Measurements from ENCODE around the gene NAA25.

The NAA25 gene

DNA sequence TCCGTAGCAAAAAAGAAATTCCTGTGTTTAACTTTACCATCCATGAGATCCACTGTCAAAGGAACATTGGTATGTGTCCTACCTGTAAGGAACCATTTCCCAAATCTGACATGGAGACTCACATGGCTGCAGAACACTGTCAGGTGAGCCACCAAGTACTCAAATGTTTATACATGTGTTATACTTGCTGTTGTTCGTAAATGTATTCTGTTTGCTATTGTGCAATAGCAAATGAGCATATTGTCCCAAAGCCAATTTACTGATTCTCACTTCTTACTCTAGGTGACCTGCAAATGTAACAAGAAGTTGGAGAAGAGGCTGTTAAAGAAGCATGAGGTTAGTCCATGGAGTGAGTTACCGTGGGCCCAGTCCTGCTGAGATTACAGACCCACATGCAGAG is 26.1 kb upstream of the NAA25 start:
- no peak overlapping the region for H3K14ac ChIP-seq (ENCODE audit: low read length)
- no peak overlapping the region for H3K4me2 ChIP-seq (ENCODE audit: low read length)
- no peaks in the 10 kb centered on the region for H3K9me3 ChIP-seq (ENCODE audit: insufficient read depth, low read depth, low read length)
- no peak overlapping the region for H2AFZ ChIP-seq (ENCODE audit: insufficient read depth, low read length, poor library complexity)
- no peaks in the 10 kb centered on the region for H3K79me1 ChIP-seq (ENCODE audit: low read length)
- no peak overlapping the region for H3K4me3 ChIP-seq (ENCODE audit: low read depth, low read length)
- H3K27me3 ChIP-seq (ENCODE audit: insufficient read depth, low read length), result no peaks in the 10 kb centered on the region
- no peak overlapping the region for H2BK5ac ChIP-seq (ENCODE audit: low read depth, low read length, poor library complexity)
- H2BK12ac ChIP-seq (ENCODE audit: low read length), result no peak overlapping the region
- H3K4me1 ChIP-seq (ENCODE audit: control insufficient read depth in 1 of 2, insufficient read depth in 2 of 2, low read length in 2 of 2), result no peaks in the 10 kb centered on the region
- H3K27ac ChIP-seq (ENCODE audit: low read depth, low read length), result no peak overlapping the region
- H3K23ac ChIP-seq (ENCODE audit: low read length), result no peak overlapping the region
- peaks cover 22 to 34% of the 10 kb centered on the region in 2 experiments for H3K36me3 ChIP-seq (ENCODE audit: control insufficient read depth in 1 of 2, insufficient read depth in 2 of 2, low read length in 2 of 2)
- H3K9ac ChIP-seq (ENCODE audit: low read length), result no peak overlapping the region
- H4K8ac ChIP-seq (ENCODE audit: low read depth, low read length), result no peak overlapping the region
- WGBS (ENCODE audit: extremely low coverage, insufficient coverage, insufficient read length), result no CpG with 5 or more reads among the region's 3 CpGs
- H4K12ac ChIP-seq (ENCODE audit: low read depth, low read length), result no peak overlapping the region
- H4K91ac ChIP-seq (ENCODE audit: low read depth, low read length), result no peak overlapping the region
- H3K79me2 ChIP-seq (ENCODE audit: control insufficient read depth, insufficient read depth, low read length, poor library complexity), result no peaks in the 10 kb centered on the region
- H2AK5ac ChIP-seq (ENCODE audit: low read length), result no peak overlapping the region
- no peak overlapping the region for H3K4ac ChIP-seq (ENCODE audit: low read depth, low read length)
- no peak overlapping the region for H3K18ac ChIP-seq (ENCODE audit: low read length)
- no peak for DNase-seq
- no peak overlapping the region for H2BK120ac ChIP-seq (ENCODE audit: insufficient read depth, low read length, poor library complexity)

DNA sequence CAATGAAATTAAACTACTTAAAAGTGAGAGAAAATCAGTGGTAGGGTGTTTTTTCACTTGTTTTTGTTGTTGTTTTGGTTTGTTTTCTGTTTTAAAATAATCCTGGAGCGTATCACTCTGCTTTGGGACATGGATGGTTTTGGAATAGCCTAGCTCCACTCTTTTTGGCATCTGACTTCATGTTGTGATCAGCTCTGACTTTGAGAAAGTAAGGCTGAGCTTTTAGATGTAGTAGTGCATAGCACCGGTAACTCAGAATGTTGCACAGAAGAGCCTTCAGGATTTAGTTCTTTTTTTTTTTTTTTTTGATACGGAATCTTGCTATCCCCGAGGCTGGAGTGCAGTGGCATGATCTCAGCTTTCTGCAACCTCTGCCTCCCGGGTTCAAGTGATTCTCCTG is 24.8 kb upstream of the NAA25 start:
- Histone ChIP-seq H3K18ac (ENCODE audit: low read length) (no peak overlapping the region), H4K12ac (ENCODE audit: low read depth, low read length) (no peak overlapping the region), H2BK12ac (ENCODE audit: low read length) (no peak overlapping the region), H3K79me2 (ENCODE audit: control insufficient read depth, insufficient read depth, low read length, poor library complexity) (no peaks in the 10 kb centered on the region), H3K23ac (ENCODE audit: low read length) (no peak overlapping the region), H3K9me3 (ENCODE audit: insufficient read depth, low read depth, low read length) (no peaks in the 10 kb centered on the region), H3K14ac (ENCODE audit: low read length) (no peak overlapping the region), H3K4me1 (ENCODE audit: control insufficient read depth in 1 of 2, insufficient read depth in 2 of 2, low read length in 2 of 2) (no peaks in the 10 kb centered on the region), H4K8ac (ENCODE audit: low read depth, low read length) (no peak overlapping the region), H2BK120ac (ENCODE audit: insufficient read depth, low read length, poor library complexity) (no peak overlapping the region), H3K27me3 (ENCODE audit: insufficient read depth, low read length) (no peaks in the 10 kb centered on the region), H3K36me3 (ENCODE audit: control insufficient read depth in 1 of 2, insufficient read depth in 2 of 2, low read length in 2 of 2) (peaks cover 17 to 24% of the 10 kb centered on the region in 2 experiments), H3K9ac (ENCODE audit: low read length) (no peak overlapping the region), H2AK5ac (ENCODE audit: low read length) (no peak overlapping the region), H3K4me3 (ENCODE audit: low read depth, low read length) (no peak overlapping the region), H2BK5ac (ENCODE audit: low read depth, low read length, poor library complexity) (no peak overlapping the region), H3K4me2 (ENCODE audit: low read length) (no peak overlapping the region), H3K79me1 (ENCODE audit: low read length) (no peaks in the 10 kb centered on the region), H4K91ac (ENCODE audit: low read depth, low read length) (no peak overlapping the region), H2AFZ (ENCODE audit: insufficient read depth, low read length, poor library complexity) (no peak overlapping the region), H3K4ac (ENCODE audit: low read depth, low read length) (no peak overlapping the region), H3K27ac (ENCODE audit: low read depth, low read length) (no peak overlapping the region)
- no peak for DNase-seq
- no CpG with 5 or more reads among the region's 5 CpGs for WGBS (ENCODE audit: extremely low coverage, insufficient coverage, insufficient read length)

DNA sequence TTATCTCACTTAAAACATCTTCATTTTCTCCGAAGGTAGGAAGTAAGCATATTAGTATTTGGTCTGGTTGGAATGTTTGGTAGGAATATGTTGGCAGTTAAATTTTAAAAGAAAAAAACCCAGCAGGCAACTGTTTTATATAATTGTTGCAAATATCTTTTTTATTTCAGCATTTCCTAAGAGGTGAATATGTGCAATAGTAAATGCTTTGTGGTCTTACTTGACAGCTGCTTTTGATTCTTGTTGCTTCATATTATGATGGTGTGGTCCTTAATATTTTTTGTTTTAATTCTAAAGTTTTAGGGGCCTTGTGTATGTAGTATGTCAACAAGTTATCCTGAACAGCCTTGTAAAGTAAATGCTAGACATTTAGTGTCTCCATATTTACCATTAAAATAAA is 23.1 kb upstream of the NAA25 start:
- Histone ChIP-seq H3K4me3 (ENCODE audit: low read depth, low read length) (no peak overlapping the region), H4K8ac (ENCODE audit: low read depth, low read length) (no peak overlapping the region), H3K36me3 (ENCODE audit: control insufficient read depth in 1 of 2, insufficient read depth in 2 of 2, low read length in 2 of 2) (peaks cover 11 to 18% of the 10 kb centered on the region in 2 experiments), H3K4me2 (ENCODE audit: low read length) (no peak overlapping the region), H4K91ac (ENCODE audit: low read depth, low read length) (no peak overlapping the region), H3K79me2 (ENCODE audit: control insufficient read depth, insufficient read depth, low read length, poor library complexity) (no peaks in the 10 kb centered on the region), H3K14ac (ENCODE audit: low read length) (no peak overlapping the region), H3K27me3 (ENCODE audit: insufficient read depth, low read length) (no peaks in the 10 kb centered on the region), H3K23ac (ENCODE audit: low read length) (no peak overlapping the region), H2BK120ac (ENCODE audit: insufficient read depth, low read length, poor library complexity) (no peak overlapping the region), H3K4ac (ENCODE audit: low read depth, low read length) (no peak overlapping the region), H3K27ac (ENCODE audit: low read depth, low read length) (no peak overlapping the region), H2AFZ (ENCODE audit: insufficient read depth, low read length, poor library complexity) (no peak overlapping the region), H3K9ac (ENCODE audit: low read length) (no peak overlapping the region), H3K9me3 (ENCODE audit: insufficient read depth, low read depth, low read length) (no peaks in the 10 kb centered on the region), H2BK12ac (ENCODE audit: low read length) (no peak overlapping the region), H3K79me1 (ENCODE audit: low read length) (no peaks in the 10 kb centered on the region), H3K18ac (ENCODE audit: low read length) (no peak overlapping the region), H2AK5ac (ENCODE audit: low read length) (no peak overlapping the region), H2BK5ac (ENCODE audit: low read depth, low read length, poor library complexity) (no peak overlapping the region), H3K4me1 (ENCODE audit: control insufficient read depth in 1 of 2, insufficient read depth in 2 of 2, low read length in 2 of 2) (no peaks in the 10 kb centered on the region), H4K12ac (ENCODE audit: low read depth, low read length) (no peak overlapping the region)
- no CpG with 5 or more reads among the region's 1 CpG for WGBS (ENCODE audit: extremely low coverage, insufficient coverage, insufficient read length)
- no peak for DNase-seq

DNA sequence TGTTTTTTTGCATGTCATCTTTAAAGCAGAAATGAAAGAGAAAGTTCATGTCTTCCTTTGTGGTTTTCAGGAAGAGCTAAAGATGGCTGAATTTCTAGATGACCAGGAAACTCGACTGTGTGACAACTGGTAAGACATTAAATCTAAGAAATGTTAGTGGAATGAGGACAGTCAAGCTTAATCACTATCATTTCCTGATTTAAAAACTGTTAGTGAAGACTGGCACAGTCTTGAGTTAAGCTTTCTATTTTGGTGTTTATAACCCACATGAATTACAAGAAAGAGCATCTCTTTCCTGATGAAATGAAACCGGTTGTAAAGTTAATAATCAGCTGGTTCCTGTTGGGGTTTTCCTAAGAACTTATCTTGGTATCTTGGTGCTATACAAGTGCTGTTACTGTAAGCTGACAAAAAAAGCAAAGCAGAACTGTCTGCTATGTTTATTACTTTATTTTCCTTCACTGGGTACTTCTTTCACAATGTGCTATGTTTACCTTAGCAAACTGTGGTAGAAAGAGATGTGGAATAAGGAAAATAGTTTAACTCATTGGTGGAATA is 21.9 kb upstream of the NAA25 start:
- H3K4me2 ChIP-seq (ENCODE audit: low read length), result no peak overlapping the region
- WGBS (ENCODE audit: extremely low coverage, insufficient coverage, insufficient read length), result no CpG with 5 or more reads among the region's 2 CpGs
- peaks cover 0 to 4% of the 10 kb centered on the region in 2 experiments for H3K4me1 ChIP-seq (ENCODE audit: control insufficient read depth in 1 of 2, insufficient read depth in 2 of 2, low read length in 2 of 2)
- H2AFZ ChIP-seq (ENCODE audit: insufficient read depth, low read length, poor library complexity), result no peak overlapping the region
- H2BK5ac ChIP-seq (ENCODE audit: low read depth, low read length, poor library complexity), result no peak overlapping the region
- H4K91ac ChIP-seq (ENCODE audit: low read depth, low read length), result no peak overlapping the region
- H3K27me3 ChIP-seq (ENCODE audit: insufficient read depth, low read length), result no peaks in the 10 kb centered on the region
- H3K9ac ChIP-seq (ENCODE audit: low read length), result no peak overlapping the region
- no peak overlapping the region for H3K23ac ChIP-seq (ENCODE audit: low read length)
- H3K36me3 ChIP-seq (ENCODE audit: control insufficient read depth in 1 of 2, insufficient read depth in 2 of 2, low read length in 2 of 2), result peaks cover 4 to 8% of the 10 kb centered on the region in 2 experiments
- H3K79me1 ChIP-seq (ENCODE audit: low read length), result peaks cover 2% of the 10 kb centered on the region
- H3K79me2 ChIP-seq (ENCODE audit: control insufficient read depth, insufficient read depth, low read length, poor library complexity), result peaks cover 2% of the 10 kb centered on the region
- no peak overlapping the region for H3K4me3 ChIP-seq (ENCODE audit: low read depth, low read length)
- H3K9me3 ChIP-seq (ENCODE audit: insufficient read depth, low read depth, low read length), result no peaks in the 10 kb centered on the region
- no peak overlapping the region for H3K27ac ChIP-seq (ENCODE audit: low read depth, low read length)
- H3K4ac ChIP-seq (ENCODE audit: low read depth, low read length), result no peak overlapping the region
- no peak overlapping the region for H2BK12ac ChIP-seq (ENCODE audit: low read length)
- H4K8ac ChIP-seq (ENCODE audit: low read depth, low read length), result no peak overlapping the region
- no peak overlapping the region for H3K18ac ChIP-seq (ENCODE audit: low read length)
- H2AK5ac ChIP-seq (ENCODE audit: low read length), result no peak overlapping the region
- DNase-seq, result peak in 1 of 2 donors; percentile 19
- no peak overlapping the region for H4K12ac ChIP-seq (ENCODE audit: low read depth, low read length)
- H2BK120ac ChIP-seq (ENCODE audit: insufficient read depth, low read length, poor library complexity), result no peak overlapping the region
- H3K14ac ChIP-seq (ENCODE audit: low read length), result no peak overlapping the region
